SU-DHL-6 (cell line): ENCODE results near the gene PRDX2.
"Not testable (repeated sequence)": the region's sequence is repeated elsewhere in the genome, so short reads cannot be mapped to it uniquely, and the experiment has no call there.

Experiments used
- H2AFZ ChIP-seq: fragments of 200-600 bp; sonication (generic); 2 replicates; pipeline ENCODE4 v1.6.1; 2014; ENCODE audit warnings: low read depth, mild to moderate bottlenecking, moderate library complexity, mixed read lengths, antibody characterized with exemption, low read length; ENCODE audit not compliant: severe bottlenecking
- H3F3A ChIP-seq: fragments of 200-600 bp; shearing (Covaris generic); 2 replicates; pipeline ENCODE4 v1.6.0; 2016; ENCODE audit warnings: antibody characterized with exemption, mild to moderate bottlenecking; ENCODE audit not compliant: insufficient read depth
- H3K27ac ChIP-seq: fragments of 200-600 bp; sonication (generic); 2 replicates; pipeline ENCODE4 v1.5.1; 2016; ENCODE audit warnings: low read depth, mild to moderate bottlenecking, low read length, moderate library complexity, mixed read lengths
- H3K27me3 ChIP-seq: fragments of 200-600 bp; sonication (generic), shearing (Covaris generic); 2 replicates; pipeline ENCODE4 v1.6.0; 2014; ENCODE audit warnings: mild to moderate bottlenecking, low read length
- H3K36me3 ChIP-seq: fragments of 200-600 bp; sonication (generic); 2 replicates; pipeline ENCODE4 v1.6.1; 2014; ENCODE audit warnings: mild to moderate bottlenecking, low read length, mixed read lengths
- H3K4me2 ChIP-seq: fragments of 300-600, 200-600 bp; shearing (Covaris generic), sonication (generic); 2 replicates; pipeline ENCODE4 v1.6.0; 2014; ENCODE audit warnings: low read length, low read depth, mild to moderate bottlenecking; ENCODE audit not compliant: poor library complexity, severe bottlenecking
- H3K4me3 ChIP-seq: fragments of 200-600 bp; sonication (generic); 2 replicates; pipeline ENCODE4 v1.5.1; 2014; ENCODE audit warnings: antibody characterized with exemption, low read length, mild to moderate bottlenecking, mixed read lengths; ENCODE audit not compliant: insufficient read depth, poor library complexity, severe bottlenecking
- H3K79me2 ChIP-seq: fragments of 200-600 bp; sonication (generic); 2 replicates; pipeline ENCODE4 v1.6.1; 2014; ENCODE audit warnings: mild to moderate bottlenecking, low read length, moderate library complexity; ENCODE audit not compliant: insufficient read depth
- H3K9ac ChIP-seq: fragments of 200-600 bp; sonication (generic); 2 replicates; pipeline ENCODE4 v1.7.0; 2014; ENCODE audit warnings: mild to moderate bottlenecking, low read length
- H3K9me2 ChIP-seq: fragments of 200-600 bp; sonication (generic); replicated peaks from 2 replicates; pipeline ENCODE4 v1.6.1; 2014; ENCODE audit warnings: low read length; ENCODE audit not compliant: insufficient read depth
- H3K9me3 ChIP-seq: fragments of 200-600 bp; sonication (generic); 2 replicates; pipeline ENCODE4 v1.6.1; 2014; ENCODE audit warnings: low read length, mixed read lengths; ENCODE audit not compliant: insufficient read depth
- H4K20me1 ChIP-seq: fragments of 200-600 bp; sonication (generic); 2 replicates; pipeline ENCODE4 v1.6.1; 2014; ENCODE audit warnings: low read depth, mild to moderate bottlenecking, antibody characterized with exemption, low read length, moderate library complexity, mixed read lengths
- CTCF ChIP-seq: fragments of 200-600 bp; sonication (generic); IDR thresholded peaks from one replicate; pipeline ENCODE4 v1.5.1; 2017; ENCODE audit warnings: antibody characterized with exemption, mild to moderate bottlenecking, low read length, moderate library complexity; ENCODE audit not compliant: insufficient read depth, poor library complexity, severe bottlenecking
- EZH2phosphoT487 ChIP-seq: fragments of 200-600 bp; sonication (generic), shearing (Covaris generic); conservative IDR thresholded peaks from 2 replicates; pipeline ENCODE4 v1.6.1; 2018; ENCODE audit warnings: mild to moderate bottlenecking, antibody characterized with exemption, low read length, moderate library complexity, mixed read lengths

PRDX2 gene

DNA sequence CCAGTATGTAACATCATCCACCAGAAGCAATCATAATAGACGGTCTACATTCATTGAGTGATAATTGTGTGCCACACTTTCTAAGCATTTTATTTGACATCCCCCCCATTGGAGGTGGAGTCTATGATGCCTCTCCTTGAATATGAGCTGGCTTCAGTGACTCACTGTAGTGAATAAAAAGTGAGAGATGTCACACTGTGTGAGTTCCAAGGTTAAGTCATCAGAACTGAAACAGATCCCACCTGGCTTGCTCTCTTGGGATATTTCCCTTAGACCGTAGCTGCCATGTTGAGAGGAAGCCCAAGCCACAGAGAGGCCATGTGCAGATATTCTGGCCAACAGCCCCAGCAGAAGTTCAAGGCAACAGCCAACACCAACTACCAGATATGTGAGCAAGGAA is 20.2 kb upstream of the PRDX2 start:
- no peak overlapping the region for H3K9ac ChIP-seq
- no peaks in the 10 kb centered on the region for H3K79me2 ChIP-seq
- H4K20me1 ChIP-seq = no peaks in the 10 kb centered on the region
- no peaks in the 10 kb centered on the region for H3F3A ChIP-seq
- no peaks in the 10 kb centered on the region for H3K36me3 ChIP-seq
- no peaks in the 10 kb centered on the region for H3K9me2 ChIP-seq
- TF ChIP-seq EZH2phosphoT487 = no peak
- no peak for TF ChIP-seq CTCF
- H3K9me3 ChIP-seq = no peaks in the 10 kb centered on the region
- H3K27me3 ChIP-seq = no peaks in the 10 kb centered on the region
- no peak overlapping the region for H3K4me2 ChIP-seq
- H3K4me3 ChIP-seq = no peak overlapping the region
- no peak overlapping the region for H3K27ac ChIP-seq
- H2AFZ ChIP-seq = no peak overlapping the region

GRCh38 chr19:12817810-12818209 is 16.2 kb upstream of the PRDX2 start:
- H3K79me2 ChIP-seq, H3K4me2 ChIP-seq, H3K27ac ChIP-seq, H3K9me2 ChIP-seq, H4K20me1 ChIP-seq, H3F3A ChIP-seq, H3K9me3 ChIP-seq, H2AFZ ChIP-seq, H3K27me3 ChIP-seq, H3K36me3 ChIP-seq, H3K9ac ChIP-seq, H3K4me3 ChIP-seq: not testable (repeated sequence)

GRCh38 chr19:12817188-12817587 is 15.6 kb upstream of the PRDX2 start:
- H3K4me2 ChIP-seq, H3K36me3 ChIP-seq, H2AFZ ChIP-seq, H3K9me2 ChIP-seq, H3K79me2 ChIP-seq, H3K9me3 ChIP-seq, H3F3A ChIP-seq, H3K4me3 ChIP-seq, H3K9ac ChIP-seq, H3K27ac ChIP-seq, H3K27me3 ChIP-seq, H4K20me1 ChIP-seq: not testable (repeated sequence)

- no peaks in the 10 kb centered on the region for H3K9me3 ChIP-seq
- no peak overlapping the region for H2AFZ ChIP-seq
- no peak overlapping the region for H3K27ac ChIP-seq
- H3K4me3 ChIP-seq = no peak overlapping the region
- TF ChIP-seq CTCF = no peak
- no peak for TF ChIP-seq EZH2phosphoT487
- H3K9ac ChIP-seq = no peak overlapping the region
- H4K20me1 ChIP-seq = no peaks in the 10 kb centered on the region
- no peaks in the 10 kb centered on the region for H3K9me2 ChIP-seq
- no peaks in the 10 kb centered on the region for H3K36me3 ChIP-seq
- no peak overlapping the region for H3K4me2 ChIP-seq
- no peaks in the 10 kb centered on the region for H3K79me2 ChIP-seq
- no peaks in the 10 kb centered on the region for H3K27me3 ChIP-seq
- H3F3A ChIP-seq = no peaks in the 10 kb centered on the region
Measured at GRCh38 chr19:12815088-12815487, 13.5 kb upstream of the PRDX2 start.
